Measurements from ENCODE around the gene MBD2.

Gene MBD2

DNA sequence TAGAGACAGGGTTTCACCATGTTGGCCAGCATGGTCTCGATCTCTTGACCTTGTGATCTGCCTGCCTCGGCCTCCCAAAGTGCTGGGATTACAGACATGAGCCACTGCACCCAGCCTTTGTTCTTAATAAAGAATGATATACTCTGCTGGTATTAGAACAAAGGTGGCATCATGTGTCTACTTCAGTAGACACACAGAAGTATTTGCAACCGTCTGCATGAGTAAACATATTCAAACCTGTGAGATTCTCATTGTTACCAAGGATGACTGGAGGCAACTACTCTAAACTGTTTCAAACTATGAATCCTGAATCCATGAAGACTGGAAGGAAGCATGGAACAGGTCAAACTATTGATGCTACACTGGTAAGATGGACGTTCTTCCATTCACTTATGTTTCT lies 32.1 kb downstream of the MBD2 start:
- no peak for DNase-seq

GRCh38 chr18:54191352-54191751 lies 33.1 kb downstream of the MBD2 start:
- DNase-seq: no peak

GRCh38 chr18:54187372-54187771 lies 37.1 kb downstream of the MBD2 start:
- DNase-seq: no peak

DNA sequence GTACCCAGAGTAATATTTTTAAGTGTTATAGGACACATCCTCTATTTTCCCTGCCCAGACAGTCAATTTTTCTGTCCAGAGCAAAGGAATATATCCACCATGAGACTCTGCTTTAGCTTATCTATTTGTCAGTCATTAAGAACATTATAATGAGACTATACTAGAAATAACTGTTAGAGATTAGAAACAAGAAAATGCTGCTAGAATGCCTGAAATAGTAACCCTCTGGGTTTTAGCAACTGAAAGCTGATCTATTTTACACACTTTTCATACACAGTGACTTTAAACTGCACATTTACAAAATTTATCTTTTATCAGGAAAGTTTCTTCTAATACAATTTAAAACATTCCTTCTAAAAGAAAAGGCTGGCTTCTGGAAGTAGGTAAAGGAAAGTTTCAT lies 39.6 kb downstream of the MBD2 start:
- no peak for DNase-seq

GRCh38 chr18:54183390-54183789 lies 41.1 kb downstream of the MBD2 start:
- no peak for DNase-seq

DNA sequence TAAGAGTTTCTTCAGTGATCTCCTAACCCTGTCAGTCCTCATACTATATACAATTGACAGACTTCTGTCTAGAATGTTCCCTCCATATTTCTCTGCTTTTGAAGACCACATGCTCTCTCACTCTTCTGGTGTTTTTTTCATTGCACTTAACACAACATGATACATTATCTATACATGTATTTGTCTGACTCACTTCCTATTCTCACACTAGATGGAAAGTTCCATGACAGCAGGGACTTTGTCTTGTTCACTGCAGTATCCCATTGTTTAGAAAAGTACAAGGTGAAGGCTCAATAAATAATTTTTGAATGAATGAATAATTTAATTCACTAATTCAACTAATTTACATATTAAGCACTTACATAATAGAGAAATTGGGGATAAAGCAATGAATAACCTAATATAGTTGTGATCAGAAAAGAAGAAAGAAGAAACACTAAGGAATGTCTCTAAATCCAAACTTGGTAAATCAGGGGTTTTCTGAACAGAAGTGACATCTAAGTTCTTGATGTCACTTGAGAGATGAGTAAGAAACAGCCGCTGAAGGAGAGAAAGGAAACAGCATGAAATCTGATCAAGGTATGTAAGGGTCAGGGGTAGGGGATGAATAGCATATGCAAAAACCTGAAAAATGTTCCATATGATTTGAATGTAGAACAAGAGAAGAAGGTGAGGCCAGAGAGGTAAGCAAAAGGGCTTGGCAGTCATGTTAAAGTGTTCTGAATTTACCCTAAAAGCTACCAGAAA lies 42.4 kb downstream of the MBD2 start:
- DNase-seq: no peak

- no peak for DNase-seq
Measured at GRCh38 chr18:54173980-54174630, 50.4 kb downstream of the MBD2 start.

- DNase-seq: no peak
Measured at GRCh38 chr18:54173250-54173649, 51.2 kb downstream of the MBD2 start.

GRCh38 chr18:54169431-54170403 lies 54.8 kb downstream of the MBD2 start:
- no peak for DNase-seq

GRCh38 chr18:54165450-54165849 lies 59.0 kb downstream of the MBD2 start:
- DNase-seq: no peak

GRCh38 chr18:54163453-54163852 lies 61.0 kb downstream of the MBD2 start:
- no peak for DNase-seq

DNA sequence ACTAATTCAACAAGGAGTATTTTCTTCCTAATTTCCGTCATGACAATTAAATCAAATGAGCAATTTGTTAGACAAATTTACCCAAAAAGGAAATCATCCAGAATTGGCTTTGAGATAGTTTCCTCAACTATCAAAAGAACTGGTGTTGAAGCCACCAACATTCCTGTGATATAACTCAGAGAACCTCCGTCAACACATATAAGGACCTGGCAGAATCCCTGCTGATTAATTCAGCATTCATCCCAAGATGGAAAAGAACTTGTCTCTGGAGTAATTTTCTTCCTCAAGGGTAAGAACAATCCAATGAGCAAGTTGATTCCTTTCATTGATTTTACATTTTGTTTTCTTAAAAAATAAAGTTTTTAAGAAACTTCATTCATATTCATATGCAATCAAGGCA lies 62.0 kb downstream of the MBD2 start:
- DNase-seq: no peak

DNA sequence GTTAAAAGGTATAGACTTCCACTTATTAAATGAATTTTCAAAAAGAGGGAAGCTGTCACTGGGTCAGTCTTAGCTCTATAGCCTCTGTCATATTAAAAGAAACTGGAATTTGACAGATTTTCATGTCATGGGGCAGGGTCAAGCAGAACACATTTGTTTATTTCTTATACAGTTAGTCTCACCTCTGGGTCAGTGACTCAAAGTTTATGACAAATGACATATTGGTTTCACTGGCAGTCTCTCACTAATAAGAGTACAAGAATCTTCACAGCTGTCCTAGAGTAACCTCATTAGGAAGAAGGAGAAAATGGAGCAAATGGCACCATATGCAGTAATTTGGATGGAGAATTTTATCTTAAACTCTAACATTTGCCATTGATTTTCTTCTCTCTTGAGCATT lies 63.2 kb downstream of the MBD2 start:
- no peak for DNase-seq

DNA sequence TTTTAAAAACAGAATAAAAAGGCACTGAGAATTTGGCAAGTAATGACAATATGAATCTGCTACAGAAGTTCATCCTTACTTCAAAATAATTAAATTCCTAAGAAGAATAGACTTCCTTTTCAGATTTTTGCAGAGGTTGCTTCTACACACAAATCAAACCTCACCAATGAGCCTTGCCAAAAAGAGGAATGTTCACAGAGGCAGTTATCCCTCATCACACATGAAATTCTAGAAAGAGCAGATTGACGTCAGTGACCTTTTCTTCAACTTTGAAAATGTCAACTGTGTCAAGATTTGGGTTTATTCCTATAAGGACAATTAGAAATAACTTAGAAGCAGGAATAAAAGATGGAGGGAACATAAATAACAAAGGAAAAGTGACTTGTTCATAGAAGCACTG lies 64.6 kb downstream of the MBD2 start:
- no peak for DNase-seq

DNA sequence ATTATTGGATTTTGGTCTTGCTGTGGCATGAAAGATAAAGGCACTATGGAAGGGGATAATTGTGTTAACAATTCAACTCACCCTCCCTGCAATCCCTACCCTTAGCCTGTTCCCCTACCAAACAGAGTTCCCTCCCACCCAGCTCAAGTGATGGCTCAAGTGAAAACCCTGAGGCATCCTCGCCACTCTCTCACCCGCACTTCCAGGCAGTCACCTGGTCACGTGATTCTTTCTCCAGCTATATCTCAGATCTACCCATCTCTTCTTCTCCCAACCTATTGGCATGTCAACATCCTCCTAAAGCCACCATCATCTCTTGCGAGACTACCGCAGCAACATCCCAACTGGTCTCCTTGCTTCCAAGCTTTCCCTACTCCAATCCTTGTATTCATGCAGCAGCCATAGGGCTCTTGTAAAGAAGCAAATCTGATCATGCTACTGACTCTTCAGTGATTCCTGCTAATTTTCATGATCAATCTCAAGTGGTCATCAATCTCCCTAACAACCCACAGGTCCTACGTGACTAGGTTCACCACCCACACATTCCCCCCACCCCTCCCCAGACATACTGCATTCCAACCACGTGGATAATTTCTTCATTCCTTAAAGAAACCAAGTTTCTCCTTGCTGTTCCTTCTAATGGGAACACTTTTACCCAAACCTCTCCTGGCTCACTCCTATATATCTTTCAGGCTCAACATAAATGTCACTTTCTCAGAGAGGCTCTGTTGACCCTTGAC lies 66.7 kb downstream of the MBD2 start:
- DNase-seq: no peak

DNA sequence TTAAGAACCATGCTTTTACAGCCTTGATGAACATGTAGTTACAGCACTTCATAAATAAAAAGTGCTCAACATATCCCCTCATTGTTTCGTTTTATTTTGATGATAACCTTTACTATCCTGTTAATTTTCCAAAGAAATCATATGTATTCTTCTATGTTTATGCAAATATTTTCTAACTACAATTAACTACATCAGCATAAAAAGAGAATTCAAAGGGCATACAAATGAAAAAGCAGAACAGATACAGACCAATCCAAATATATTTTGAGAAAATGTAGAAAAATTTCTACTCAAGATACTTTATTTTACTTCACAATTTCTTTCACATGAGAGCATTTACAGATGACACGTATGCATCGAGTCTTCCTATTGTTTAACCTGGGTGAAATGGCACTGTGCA lies 69.1 kb downstream of the MBD2 start:
- no peak for DNase-seq

GRCh38 chr18:54154231-54154630 lies 70.2 kb downstream of the MBD2 start:
- DNase-seq: no peak

GRCh38 chr18:54151376-54151775 lies 73.1 kb downstream of the MBD2 start:
- no peak for DNase-seq

DNA sequence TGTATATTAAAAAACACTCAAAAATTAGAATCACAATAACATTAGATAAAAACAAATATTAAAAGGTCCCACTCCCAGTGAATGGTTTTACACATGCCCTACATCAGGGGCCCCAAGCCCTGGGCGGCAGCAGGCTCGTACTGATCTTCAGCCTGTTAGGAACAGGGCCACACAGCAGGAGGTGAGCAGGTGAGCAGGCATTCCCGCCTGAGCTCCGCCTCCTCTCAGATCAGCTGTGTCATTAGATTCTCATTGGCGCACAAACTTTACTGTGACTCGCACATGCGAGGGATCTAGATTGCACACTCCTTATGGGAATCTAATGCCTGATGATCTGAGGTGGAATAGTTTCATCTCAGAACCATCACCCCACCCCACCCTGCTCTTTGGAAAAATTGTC lies 74.2 kb downstream of the MBD2 start:
- no peak for DNase-seq

DNA sequence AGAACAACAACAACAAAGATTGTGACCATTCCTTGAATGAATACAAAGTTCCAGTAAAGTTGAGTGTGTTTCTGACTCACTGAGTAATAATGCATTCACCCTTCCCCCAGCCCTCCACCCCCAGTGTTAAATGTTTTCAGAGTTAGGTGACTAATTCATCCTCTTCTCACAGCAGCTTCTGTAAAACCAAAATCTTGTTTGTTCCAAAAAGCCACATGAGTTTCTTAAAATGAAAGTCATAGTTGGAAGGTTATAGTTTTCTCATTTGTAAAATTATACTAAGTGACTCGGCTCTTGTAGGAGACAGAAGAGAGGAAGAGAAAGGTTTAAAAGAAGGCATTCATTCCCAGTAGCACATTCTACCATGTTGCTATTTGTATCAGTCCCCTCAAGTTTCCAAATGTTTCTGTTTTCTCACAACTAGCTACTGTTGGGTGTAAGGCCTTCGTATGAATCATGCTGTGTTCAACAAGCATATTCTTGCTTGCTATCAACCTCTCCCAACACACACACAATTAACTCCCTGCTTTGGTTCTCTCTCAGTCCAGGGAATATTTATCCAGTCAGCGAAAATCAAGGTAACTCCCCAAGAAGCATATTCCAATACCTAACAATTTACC lies 75.3 kb downstream of the MBD2 start:
- peak; percentile 30 for DNase-seq

- no peak for DNase-seq
Measured at GRCh38 chr18:54148678-54149077, 75.8 kb downstream of the MBD2 start.

DNA sequence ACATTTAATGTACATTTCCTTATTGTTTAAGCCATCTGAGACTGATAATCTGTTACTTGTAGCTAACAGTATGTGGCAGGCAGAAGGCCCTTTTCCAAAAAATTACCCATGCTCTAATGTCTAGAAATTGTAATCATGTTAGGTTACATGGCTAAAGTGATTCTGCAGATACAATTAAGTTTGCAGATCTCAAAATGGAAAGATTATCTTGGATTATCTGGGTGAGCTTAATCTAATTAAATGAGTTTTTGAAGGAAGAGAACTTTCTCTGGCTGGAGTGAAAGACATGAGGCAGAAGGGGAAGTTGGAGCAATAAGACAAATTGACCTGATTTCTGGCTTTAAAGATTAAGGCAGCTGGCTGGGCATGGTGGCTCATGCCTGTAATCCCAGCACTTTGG lies 76.3 kb downstream of the MBD2 start:
- DNase-seq: no peak

Data from CD4-positive, alpha-beta T cell treated with Interleukin-4 for 4 hours (primary cell).